GM23248 (cell line): ENCODE measurements around the gene SMAD5. TPM values are rescaled to one million over a fixed set of nuclear protein-coding genes. Genes with fewer than 3 reads are reported as not detected.

Experiments used
- DNase-seq: peaks from one replicate; pipeline ENCODE4 v3.0.0-alpha.2; 2015
- H2AFZ ChIP-seq: fragments of 200-600 bp; sonication (generic); 2 replicates; pipeline ENCODE4 v1.6.1; 2016; ENCODE audit warnings: antibody characterized with exemption
- H3F3A ChIP-seq: fragments of 200-600 bp; sonication (generic); 2 replicates; pipeline ENCODE4 v1.6.1; 2016; ENCODE audit warnings: mild to moderate bottlenecking, antibody characterized with exemption, mixed run types; ENCODE audit not compliant: insufficient read depth
- H3K27ac ChIP-seq: fragments of 200-600 bp; sonication (generic); 2 replicates; pipeline ENCODE4 v1.5.1; 2016; ENCODE audit warnings: mild to moderate bottlenecking
- H3K27me3 ChIP-seq: fragments of 200-600 bp; sonication (generic); replicated peaks from 2 replicates; pipeline ENCODE4 v1.6.1; 2016; ENCODE audit warnings: mild to moderate bottlenecking; ENCODE audit not compliant: insufficient read depth
- H3K36me3 ChIP-seq: fragments of 200-600 bp; sonication (generic); 2 replicates; pipeline ENCODE4 v1.6.1; 2016; ENCODE audit warnings: low read depth, mild to moderate bottlenecking
- H3K4me1 ChIP-seq: fragments of 200-600 bp; sonication (generic); 2 replicates; pipeline ENCODE4 v1.6.1; 2016; ENCODE audit warnings: mild to moderate bottlenecking; ENCODE audit not compliant: insufficient read depth
- H3K4me2 ChIP-seq: fragments of 200-600 bp; sonication (generic); one replicate; pipeline ENCODE4 v1.6.1; 2016; ENCODE audit warnings: mild to moderate bottlenecking; ENCODE audit not compliant: unreplicated experiment
- H3K4me3 ChIP-seq: fragments of 200-600 bp; sonication (generic); 2 replicates; pipeline ENCODE4 v1.5.1; 2016; ENCODE audit warnings: mild to moderate bottlenecking
- H3K79me2 ChIP-seq: fragments of 200-600 bp; sonication (generic); 2 replicates; pipeline ENCODE4 v1.6.1; 2016; ENCODE audit warnings: mild to moderate bottlenecking; ENCODE audit not compliant: insufficient read depth
- H3K9ac ChIP-seq: fragments of 200-600 bp; sonication (generic); 2 replicates; pipeline ENCODE4 v1.6.1; 2016; ENCODE audit warnings: mild to moderate bottlenecking
- H3K9me2 ChIP-seq: fragments of 200-600 bp; sonication (generic); 2 replicates; pipeline ENCODE4 v1.6.1; 2016; ENCODE audit warnings: mixed run types, mild to moderate bottlenecking, moderate library complexity; ENCODE audit not compliant: insufficient read depth
- H3K9me3 ChIP-seq: fragments of 200-600 bp; sonication (generic); one replicate; pipeline ENCODE4 v1.6.1; 2017; ENCODE audit warnings: low read depth
- H4K20me1 ChIP-seq: fragments of 200-600 bp; sonication (generic); 2 replicates; pipeline ENCODE4 v1.6.0; 2016; ENCODE audit not compliant: insufficient read depth
- EZH2 ChIP-seq: fragments of 200-600 bp; sonication (generic); IDR thresholded peaks from 2 replicates; pipeline ENCODE4 v1.6.1; 2018; ENCODE audit warnings: antibody characterized with exemption, mild to moderate bottlenecking; ENCODE audit not compliant: insufficient read depth, poor library complexity, severe bottlenecking
- EZH2phosphoT487 ChIP-seq: fragments of 200-600 bp; sonication (generic); IDR thresholded peaks from 2 replicates; pipeline ENCODE4 v1.6.1; 2018; ENCODE audit warnings: antibody characterized with exemption, moderate library complexity, mild to moderate bottlenecking, low read depth; ENCODE audit not compliant: insufficient read depth
- WGBS, 2 experiments: methylation state at CpG; one replicate each; pipeline ENCODE4 v1.1.6; 2015 to 2017; ENCODE audit warnings: low lambda C conversion rate in 2 of 2, low coverage in 1 of 2; ENCODE audit errors: missing lambda C conversion rate in 2 of 2; 5-methylcytosine and 5-hydroxymethylcytosine counted together
- in situ Hi-C: fragments of 300-500 bp; cut with MboI; formaldehyde crosslinking; loops from 2 replicates; pipeline ENCODE4 v1.15.0; 2020
- polyA plus RNA-seq: library from polyadenylated mRNA; unstranded; fragments of >200 nt; fragmentation: Nextera tagmentation; extraction: Ambion mirVana; gene quantifications from 2 replicates; pipeline ENCODE4 v1.2.1, GENCODE V29; 2016
- total RNA-seq: library from RNA; depleted of rRNA; stranded (reverse); fragments of >200 nt; shearing (Covaris generic); gene quantifications from 2 replicates; pipeline ENCODE4 v1.2.3, GENCODE V29; 2014

The SMAD5 gene
- total and polyA plus RNA-seq, 2 experiments from 2014 or later, result 50.0 to 53.1 TPM

DNA sequence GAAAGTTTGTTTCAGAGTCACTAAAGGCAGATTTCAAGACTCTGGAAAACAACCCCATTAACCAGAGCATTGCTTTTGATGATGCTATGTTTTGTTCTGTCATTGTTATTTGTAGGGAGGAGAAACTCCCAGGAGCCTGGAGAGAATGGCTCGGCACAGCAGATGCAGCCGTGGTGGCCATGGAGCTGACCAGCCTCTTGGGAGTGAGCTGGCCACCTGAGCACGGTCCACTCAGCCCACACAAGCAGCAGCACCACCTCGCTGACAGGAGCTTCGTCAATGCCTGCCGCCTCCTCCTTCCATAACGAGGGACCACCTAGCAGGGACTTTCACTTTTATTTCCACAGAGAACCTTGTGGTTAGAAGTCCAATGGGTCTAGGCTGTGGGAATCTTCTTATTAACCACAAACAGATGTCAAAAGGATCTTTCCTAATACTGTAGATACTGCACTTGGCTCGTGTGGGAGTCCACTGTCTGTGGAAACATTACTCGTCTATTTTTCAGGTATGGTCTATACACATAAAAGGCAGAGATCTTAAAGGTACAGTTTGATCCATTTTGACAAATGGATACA is 81.4 kb downstream of the SMAD5 start:
- TF ChIP-seq EZH2phosphoT487, result no peak
- TF ChIP-seq EZH2, result no peak
- H2AFZ ChIP-seq, result no peak overlapping the region
- H3K27me3 ChIP-seq, result peaks cover 7% of the 10 kb centered on the region; the same call in 1 of the 2 replicates
- no peaks in the 10 kb centered on the region for H3K4me1 ChIP-seq
- H3K36me3 ChIP-seq, result no peaks in the 10 kb centered on the region
- H3K79me2 ChIP-seq, result no peaks in the 10 kb centered on the region
- no peaks in the 10 kb centered on the region for H3K9me2 ChIP-seq
- no peak for DNase-seq
- no peaks in the 10 kb centered on the region for H3F3A ChIP-seq
- no peak overlapping the region for H3K27ac ChIP-seq
- 72% methylated on average over 9 of the region's 9 CpGs for WGBS, 2 experiments
- H3K9me3 ChIP-seq, result no peaks in the 10 kb centered on the region
- no peaks in the 10 kb centered on the region for H4K20me1 ChIP-seq
- H3K4me2 ChIP-seq, result no peak overlapping the region
- H3K4me3 ChIP-seq, result no peak overlapping the region
- no peak overlapping the region for H3K9ac ChIP-seq
- in situ Hi-C loops, result loop anchor here (5.0 to 25.0 kb wide), 2 partner anchors 327 to 652 kb away; no protein-coding TSS in a partner anchor

DNA sequence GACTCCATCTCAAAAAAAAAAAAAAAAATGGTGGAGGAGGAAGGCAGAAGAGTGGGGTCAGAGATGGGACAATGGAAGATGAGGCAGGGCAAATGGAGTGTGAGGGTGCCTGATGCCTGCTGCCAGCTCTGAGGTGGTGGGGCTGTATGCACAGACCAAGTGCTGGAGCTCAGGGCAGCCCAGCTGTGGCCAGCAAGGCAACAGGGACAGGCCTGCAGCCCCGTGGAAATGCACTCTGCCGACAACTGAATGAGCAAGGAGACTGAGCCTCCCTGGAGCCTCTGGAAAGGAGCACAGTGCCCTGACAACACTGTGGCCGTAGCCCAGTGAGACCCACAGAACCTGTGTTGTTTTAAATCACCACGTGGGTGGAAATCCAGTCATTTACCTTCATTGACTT is 83.2 kb downstream of the SMAD5 start:
- Histone ChIP-seq H3K79me2 (no peaks in the 10 kb centered on the region), H3K4me1 (no peaks in the 10 kb centered on the region), H3K4me2 (no peak overlapping the region), H3K4me3 (no peak overlapping the region), H3K9ac (no peak overlapping the region), H2AFZ (no peak overlapping the region), H3K9me2 (no peaks in the 10 kb centered on the region), H3K27ac (no peak overlapping the region), H3K9me3 (no peaks in the 10 kb centered on the region), H3K27me3 (peaks cover 1% of the 10 kb centered on the region; the same call in 1 of the 2 replicates), H4K20me1 (no peaks in the 10 kb centered on the region), H3F3A (no peaks in the 10 kb centered on the region), H3K36me3 (no peaks in the 10 kb centered on the region)
- TF ChIP-seq EZH2phosphoT487, result no peak
- no peak for TF ChIP-seq EZH2
- 76 to 78% methylated on average over 4 of the region's 4 CpGs for WGBS, 2 experiments
- in situ Hi-C loops, result loop anchor here (25.0 kb wide), 1 partner anchor 654 kb away; no protein-coding TSS in a partner anchor
- no peak for DNase-seq

DNA sequence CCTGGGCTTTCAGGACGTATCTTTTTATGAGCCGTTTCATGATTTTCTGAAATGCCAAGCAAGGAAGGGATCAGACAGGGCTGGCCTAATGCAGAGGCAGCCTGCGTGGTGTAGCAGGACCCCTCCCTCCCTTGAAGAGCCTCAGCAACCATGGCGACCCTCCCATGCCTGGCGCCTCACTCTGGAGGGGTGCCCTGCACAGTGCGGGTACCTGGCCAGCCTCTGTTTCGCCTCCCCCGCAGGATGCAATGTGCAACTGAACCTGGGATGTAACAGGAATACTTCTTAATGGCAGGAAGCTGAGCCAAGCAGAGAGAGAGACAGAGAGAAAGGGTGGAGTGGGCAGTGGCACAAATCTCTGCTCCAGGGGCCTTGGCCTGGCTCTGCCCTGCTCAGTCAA is 83.6 kb downstream of the SMAD5 start:
- no peaks in the 10 kb centered on the region for H3K9me3 ChIP-seq
- H3K4me3 ChIP-seq, result no peak overlapping the region
- H2AFZ ChIP-seq, result no peak overlapping the region
- DNase-seq, result no peak
- no peaks in the 10 kb centered on the region for H3K4me1 ChIP-seq
- no peak overlapping the region for H3K9ac ChIP-seq
- TF ChIP-seq EZH2phosphoT487, result no peak
- no peak for TF ChIP-seq EZH2
- in situ Hi-C loops, result loop anchor here (25.0 kb wide), 1 partner anchor 654 kb away; no protein-coding TSS in a partner anchor
- no peaks in the 10 kb centered on the region; the same call in 1 of the 2 replicates for H3K27me3 ChIP-seq
- H3F3A ChIP-seq, result no peaks in the 10 kb centered on the region
- no peaks in the 10 kb centered on the region for H3K79me2 ChIP-seq
- no peak overlapping the region for H3K4me2 ChIP-seq
- H3K36me3 ChIP-seq, result no peaks in the 10 kb centered on the region
- H3K27ac ChIP-seq, result no peak overlapping the region
- H3K9me2 ChIP-seq, result no peaks in the 10 kb centered on the region
- WGBS, 2 experiments, result 83 to 90% methylated on average over 8 of the region's 8 CpGs
- H4K20me1 ChIP-seq, result no peaks in the 10 kb centered on the region

DNA sequence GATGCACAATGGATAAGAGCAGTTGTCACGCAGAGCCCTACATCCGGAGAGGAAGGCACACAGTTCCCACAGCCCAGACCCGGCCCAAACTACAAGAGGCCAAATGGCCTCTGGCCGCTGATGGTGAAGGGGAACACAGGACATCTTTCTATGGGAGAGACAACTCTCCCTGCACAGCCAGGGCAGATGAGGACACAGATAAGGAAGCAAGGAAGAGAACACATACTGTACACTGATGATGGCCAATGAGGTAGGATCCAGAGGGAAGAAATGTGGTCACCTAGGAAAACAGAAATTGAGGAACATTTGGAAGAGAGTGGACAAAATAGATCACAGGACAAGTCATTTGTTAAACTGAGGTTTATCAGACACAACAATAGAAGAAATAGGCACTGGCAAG is 88.7 kb downstream of the SMAD5 start:
- Histone ChIP-seq H3K27ac (no peak overlapping the region), H3K4me3 (no peak overlapping the region), H4K20me1 (no peaks in the 10 kb centered on the region), H3K9ac (no peak overlapping the region), H3K79me2 (no peaks in the 10 kb centered on the region), H2AFZ (no peak overlapping the region), H3K27me3 (no peaks in the 10 kb centered on the region; the same call in 1 of the 2 replicates), H3K4me1 (no peaks in the 10 kb centered on the region), H3K4me2 (no peak overlapping the region), H3K9me3 (no peaks in the 10 kb centered on the region), H3K9me2 (no peaks in the 10 kb centered on the region), H3K36me3 (no peaks in the 10 kb centered on the region), H3F3A (no peaks in the 10 kb centered on the region)
- DNase-seq, result no peak
- WGBS, 2 experiments, result 62 to 71% methylated on average over 4 of the region's 4 CpGs
- in situ Hi-C loops, result loop anchor here (25.0 kb wide), 1 partner anchor 659 kb away; no protein-coding TSS in a partner anchor
- TF ChIP-seq EZH2phosphoT487 (no peak), EZH2 (no peak)
